Upper lobe of left lung (tissue), 6 donors: ENCODE data around the gene ZNHIT2. TPM values are rescaled to one million over a fixed set of nuclear protein-coding genes. Genes with fewer than 3 reads are reported as not detected.
A peak's percentile ranks its signal among the peaks of the same experiment; 100 is the strongest.

ENCODE experiments used
- ATAC-seq, 2 donors: fragments of 200-7000 bp; cut with Tn5 transposase; one replicate each; pipeline ENCODE4 v1.9.1; 2022; ENCODE audit warnings: mild to moderate bottlenecking in 2 of 2, moderate library complexity in 2 of 2; ENCODE audit not compliant: low FRiP score in 2 of 2
- DNase-seq, 2 donors: peaks; one replicate each; pipeline ENCODE4 v3.0.0-alpha.2; 2019 to 2020
- H3K27ac ChIP-seq, 4 donors: fragments of 200-600 bp; sonication (generic); one replicate each; pipeline ENCODE4 v1.5.1; 2016 to 2019
- H3K27me3 ChIP-seq, 4 donors: fragments of 200-600 bp; sonication (generic); one replicate each; pipeline ENCODE4 v1.5.1; 2017 to 2019
- H3K36me3 ChIP-seq, 4 donors: fragments of 200-600 bp; sonication (generic); one replicate each; pipeline ENCODE4 v1.5.1; 2016 to 2019
- H3K4me1 ChIP-seq, 4 donors: fragments of 200-600 bp; sonication (generic); one replicate each; pipeline ENCODE4 v1.5.1; 2018 to 2019
- H3K4me3 ChIP-seq, 4 donors: fragments of 200-600 bp; sonication (generic); one replicate each; pipeline ENCODE4 v1.5.1; 2017 to 2019; ENCODE audit warnings: mild to moderate bottlenecking in 2 of 4, moderate library complexity in 1 of 4
- H3K9me3 ChIP-seq, 4 donors: fragments of 200-600 bp; sonication (generic); one replicate each; pipeline ENCODE4 v1.5.1; 2018 to 2019
- EP300 ChIP-seq, 4 donors: sonication (generic); formaldehyde crosslinking; IDR thresholded peaks; one replicate each; pipeline ENCODE4 v1.5.1; 2017; ENCODE audit warnings: antibody characterized with exemption in 4 of 4, control low read depth in 2 of 4
- POLR2A ChIP-seq, 4 donors: fragments of 450-650 bp; IDR thresholded peaks; one replicate each; pipeline ENCODE4 v1.5.1; 2016 to 2017; ENCODE audit warnings: antibody characterized with exemption in 4 of 4, mild to moderate bottlenecking in 2 of 4
- POLR2AphosphoS5 ChIP-seq, 2 donors: sonication (generic); formaldehyde crosslinking; IDR thresholded peaks; one replicate each; pipeline ENCODE4 v1.5.1; 2017; ENCODE audit warnings: antibody characterized with exemption in 2 of 2
- WGBS, 2 donors: methylation state at CpG; one replicate each; pipeline ENCODE4 v1.1.5; 2017 to 2018; 5-methylcytosine and 5-hydroxymethylcytosine counted together
- total RNA-seq, 6 donors: library from RNA; depleted of rRNA in 4 of 6; stranded (reverse); fragments of >200 nt in 4 of 6; gene quantifications; one replicate each; pipeline versions ENCODE4 v1.1.0 to v1.2.1, GENCODE V29; 2016 to 2021
- TF ChIP-seq, protein P1 (sequence below), 6 experiments: fragments of 450-650 bp in 4 of 6; fragments of 200-600 bp in 2 of 6; sonication (generic) in 2 of 6; IDR thresholded peaks; one replicate each; pipeline ENCODE4 v1.5.1; 2016 to 2019; ENCODE audit warnings: antibody characterized with exemption in 6 of 6
- donor health status: DM: no; HTN: no; CAD: no; lungs with moderate emphysema.
- donor health status: DM: no; HTN: yes; CAD: no; lungs with severe emphysema.

ZNHIT2 gene
- 10 to 100 TPM; 12.6 to 28.5 (median 15.2) TPM for total RNA-seq

DNA sequence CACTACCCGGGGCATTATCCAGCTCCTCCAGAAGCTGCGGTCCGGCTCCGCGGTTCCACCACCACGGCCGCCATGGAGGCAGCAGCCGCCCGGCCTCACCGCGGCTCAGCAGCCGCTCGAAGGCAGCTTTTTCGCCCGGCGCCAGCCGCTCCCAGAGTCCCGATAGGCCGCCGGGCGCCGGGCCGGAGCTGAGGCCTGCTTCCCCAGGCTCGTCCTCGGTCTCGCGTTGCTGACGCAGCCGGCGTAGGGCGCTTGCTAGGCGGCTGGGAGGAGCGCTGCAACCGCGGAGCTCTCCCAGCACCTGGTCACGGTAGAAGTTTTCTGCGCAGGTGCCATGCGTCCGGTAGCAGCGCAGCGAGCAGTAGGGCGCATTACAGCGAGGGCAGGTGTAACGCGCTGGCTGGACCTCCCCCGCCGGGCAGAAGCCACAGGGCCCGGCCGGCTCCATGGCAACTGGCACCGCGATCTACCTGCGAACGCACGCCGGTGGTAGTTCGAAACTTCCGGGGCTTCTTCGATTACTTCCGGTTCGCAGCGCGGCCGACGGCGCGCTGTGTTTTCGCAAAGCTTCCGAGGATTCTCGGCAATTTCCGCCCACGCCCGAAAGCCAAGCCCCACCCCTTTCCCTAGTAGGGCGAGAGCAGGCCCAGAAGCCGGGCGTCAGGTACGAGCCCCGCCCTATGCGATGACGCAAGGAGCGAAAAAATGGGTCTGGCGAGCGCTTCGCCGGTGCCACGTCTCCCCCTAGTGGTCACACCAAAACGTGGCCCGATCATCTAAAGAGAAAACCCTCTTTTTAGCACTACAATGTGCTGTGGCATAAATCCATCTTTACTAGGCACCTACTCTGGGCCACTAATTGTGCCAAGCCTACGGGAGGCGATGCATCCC, at the start of gene ZNHIT2:
TSS of gene ZNHIT2 (minus strand) at position 496 of the 891 bp plus-strand sequence. CDS start at position 448, 48 bp downstream.
- no peak for TF ChIP-seq EP300 (IDR thresholded peaks at IDR 0.05)
- TF ChIP-seq POLR2AphosphoS5 (IDR thresholded peaks at IDR 0.05) = peak; percentile 77 to 86
- TF ChIP-seq, protein P1, sequence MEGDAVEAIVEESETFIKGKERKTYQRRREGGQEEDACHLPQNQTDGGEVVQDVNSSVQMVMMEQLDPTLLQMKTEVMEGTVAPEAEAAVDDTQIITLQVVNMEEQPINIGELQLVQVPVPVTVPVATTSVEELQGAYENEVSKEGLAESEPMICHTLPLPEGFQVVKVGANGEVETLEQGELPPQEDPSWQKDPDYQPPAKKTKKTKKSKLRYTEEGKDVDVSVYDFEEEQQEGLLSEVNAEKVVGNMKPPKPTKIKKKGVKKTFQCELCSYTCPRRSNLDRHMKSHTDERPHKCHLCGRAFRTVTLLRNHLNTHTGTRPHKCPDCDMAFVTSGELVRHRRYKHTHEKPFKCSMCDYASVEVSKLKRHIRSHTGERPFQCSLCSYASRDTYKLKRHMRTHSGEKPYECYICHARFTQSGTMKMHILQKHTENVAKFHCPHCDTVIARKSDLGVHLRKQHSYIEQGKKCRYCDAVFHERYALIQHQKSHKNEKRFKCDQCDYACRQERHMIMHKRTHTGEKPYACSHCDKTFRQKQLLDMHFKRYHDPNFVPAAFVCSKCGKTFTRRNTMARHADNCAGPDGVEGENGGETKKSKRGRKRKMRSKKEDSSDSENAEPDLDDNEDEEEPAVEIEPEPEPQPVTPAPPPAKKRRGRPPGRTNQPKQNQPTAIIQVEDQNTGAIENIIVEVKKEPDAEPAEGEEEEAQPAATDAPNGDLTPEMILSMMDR (IDR thresholded peaks at IDR 0.05) = peak; percentile 82 to 98 (median 96)
- TF ChIP-seq POLR2A (IDR thresholded peaks at IDR 0.05) = peak in 3 of 4 donors; percentile 13 to 83 (median 63)
- Histone ChIP-seq H3K27me3 (no peaks in the 10 kb centered on the region), H3K27ac (peak within 1 kb of the TSS; percentile 86 to 89 (median 88)), H3K9me3 (no peaks in the 10 kb centered on the region), H3K36me3 (peaks cover 9 to 42% (median 29%) of the 10 kb centered on the region in 4 donors), H3K4me1 (peaks cover 37 to 69% (median 40%) of the 10 kb centered on the region in 4 donors), H3K4me3 (peak within 1 kb of the TSS; percentile 71 to 99 (median 83))
- ATAC-seq = peak; percentile 93 to 95
- WGBS, 2 donors = 0 to 1% methylated on average over 20 to 44 of the region's 89 CpGs
- DNase-seq = peak; percentile 97 to 99

- no peak overlapping the region for H3K4me3 ChIP-seq
- 81 to 84% methylated on average over 3 of the region's 3 CpGs for WGBS, 2 donors
- no peak for ATAC-seq
- no peak for DNase-seq
- no peaks in the 10 kb centered on the region for H3K27me3 ChIP-seq
- no peak for TF ChIP-seq POLR2A (IDR thresholded peaks at IDR 0.05)
- TF ChIP-seq, protein P1 (IDR thresholded peaks at IDR 0.05) = no peak
- TF ChIP-seq EP300 (IDR thresholded peaks at IDR 0.05) = no peak
- TF ChIP-seq POLR2AphosphoS5 (IDR thresholded peaks at IDR 0.05) = no peak
- no peaks in the 10 kb centered on the region for H3K9me3 ChIP-seq
- no peaks in the 10 kb centered on the region for H3K36me3 ChIP-seq
- H3K4me1 ChIP-seq = no peaks in the 10 kb centered on the region
- no peak overlapping the region for H3K27ac ChIP-seq
These were observed 49.4 kb upstream of the ZNHIT2 start for GRCh38 chr11:65166893-65167292.

DNA sequence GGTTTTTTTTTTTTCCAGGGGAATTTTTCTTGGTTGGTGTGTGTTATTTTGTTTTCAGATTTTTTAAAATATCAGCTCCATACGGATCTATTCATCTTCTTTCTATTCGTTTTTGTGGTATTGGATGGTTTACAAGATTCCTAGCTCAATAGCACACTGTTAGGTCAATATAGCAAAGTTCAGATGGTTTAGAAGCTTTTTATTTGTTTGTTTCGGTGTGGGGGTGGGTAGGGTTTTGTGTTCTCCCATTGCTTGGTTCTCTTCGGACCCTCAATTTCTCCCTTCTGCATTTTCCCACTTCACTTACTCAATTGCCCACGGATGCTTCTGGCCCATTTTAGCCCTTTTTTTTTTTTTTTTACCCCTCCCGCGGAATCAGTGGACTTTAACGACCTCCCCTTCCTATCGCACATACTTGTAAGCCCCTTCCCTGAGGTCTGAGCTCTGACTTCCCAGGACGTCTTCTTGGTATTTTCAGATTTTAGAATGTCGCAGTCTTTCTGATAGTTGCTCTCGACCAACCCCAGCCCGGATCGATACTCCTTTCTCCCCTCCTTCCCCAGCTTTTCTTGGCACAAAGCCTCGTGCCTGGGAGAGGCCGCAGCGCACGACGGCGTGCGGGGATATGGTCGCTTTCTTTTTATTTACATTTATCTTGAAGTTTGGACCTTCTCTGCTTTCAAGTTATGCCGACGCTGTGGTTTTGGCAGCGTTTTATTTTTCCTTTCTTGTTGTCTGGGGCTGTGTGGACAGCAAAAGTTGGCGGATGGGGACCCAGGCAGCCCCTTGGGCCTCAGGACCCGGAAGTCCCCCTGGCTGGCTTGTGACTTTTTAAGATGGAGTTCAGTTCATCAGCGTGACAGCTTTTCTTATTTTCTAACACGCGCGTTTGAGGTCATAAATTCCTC, 48.2 kb upstream of the ZNHIT2 start:
- ATAC-seq (peak in 1 of 2 donors; percentile 41), DNase-seq (peak in 1 of 2 donors; percentile 59)
- Histone ChIP-seq H3K4me1 (no peaks in the 10 kb centered on the region), H3K4me3 (peak overlapping the region in 2 of 4 donors; percentile 17 to 35), H3K9me3 (no peaks in the 10 kb centered on the region), H3K27ac (no peak overlapping the region), H3K36me3 (no peaks in the 10 kb centered on the region), H3K27me3 (no peaks in the 10 kb centered on the region)
- WGBS, 2 donors = 51 to 55% methylated on average over 31 of the region's 31 CpGs
- TF ChIP-seq, protein P1 (IDR thresholded peaks at IDR 0.05) = no peak
- TF ChIP-seq POLR2A (IDR thresholded peaks at IDR 0.05) (no peak), EP300 (IDR thresholded peaks at IDR 0.05) (no peak), POLR2AphosphoS5 (IDR thresholded peaks at IDR 0.05) (no peak)

DNA sequence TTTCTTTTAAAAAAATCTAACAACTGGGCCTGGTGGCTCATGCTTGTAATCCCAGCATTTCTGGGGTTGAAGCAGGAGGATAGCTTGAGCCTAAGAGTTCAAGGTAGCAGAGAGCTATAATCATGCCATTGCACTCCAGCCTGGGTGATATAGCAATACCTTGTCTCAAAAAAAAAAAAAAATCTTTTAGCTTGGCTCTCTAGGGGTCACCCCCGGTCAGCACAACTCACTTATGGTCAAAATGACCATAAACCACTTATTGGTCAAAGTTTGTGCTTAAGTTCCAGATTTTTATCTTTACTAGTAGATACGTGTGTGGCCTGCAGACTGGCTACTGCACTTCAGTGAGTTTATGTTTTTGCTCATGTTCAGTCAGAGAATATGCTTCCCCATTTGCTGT, 46.2 kb upstream of the ZNHIT2 start:
- no peaks in the 10 kb centered on the region for H3K36me3 ChIP-seq
- DNase-seq = no peak
- H3K27ac ChIP-seq = no peak overlapping the region
- ATAC-seq = no peak
- no peak overlapping the region for H3K4me3 ChIP-seq
- H3K9me3 ChIP-seq = no peaks in the 10 kb centered on the region
- no peaks in the 10 kb centered on the region for H3K4me1 ChIP-seq
- TF ChIP-seq POLR2AphosphoS5 (IDR thresholded peaks at IDR 0.05) (no peak), POLR2A (IDR thresholded peaks at IDR 0.05) (no peak), EP300 (IDR thresholded peaks at IDR 0.05) (no peak)
- TF ChIP-seq, protein P1 (IDR thresholded peaks at IDR 0.05) = no peak
- no peaks in the 10 kb centered on the region for H3K27me3 ChIP-seq
- WGBS, 2 donors = 86 to 92% methylated on average over 2 of the region's 2 CpGs
